Keratinocyte (primary cell): ENCODE results near the gene RSPRY1. TPM values are rescaled to one million over a fixed set of nuclear protein-coding genes. Genes with fewer than 3 reads are reported as not detected.

Experiments
- DNase-seq: peaks from one replicate; pipeline ENCODE4 v3.0.0-alpha.2; 2011; ENCODE audit warnings: low read depth, missing footprints, low spot score
- FAIRE-seq: peaks from 2 replicates; lab custom pipeline; 2011; peaks lifted over from hg19 to GRCh38; lab: Jason Lieb, UNC
- H2AFZ ChIP-seq: 2 replicates; pipeline ENCODE4 v1.6.0; 2012; ENCODE audit warnings: low read length, control low read depth, inconsistent platforms; ENCODE audit not compliant: control insufficient read depth
- H3K27ac ChIP-seq: 2 replicates; pipeline ENCODE4 v1.5.1; 2011; ENCODE audit warnings: low read length; ENCODE audit not compliant: control insufficient read depth, insufficient read depth
- H3K27me3 ChIP-seq: 3 replicates; pipeline ENCODE4 v1.6.0; 2011; ENCODE audit warnings: low read length; ENCODE audit not compliant: control insufficient read depth, insufficient read depth; ENCODE audit errors: extremely low read depth
- H3K36me3 ChIP-seq, 2 experiments: 2 replicates in 1 of 2; 3 replicates in 1 of 2; pipeline ENCODE4 v1.5.1; 2011; ENCODE audit warnings: low read length in 2 of 2, mild to moderate bottlenecking in 1 of 2; ENCODE audit not compliant: control insufficient read depth in 2 of 2, insufficient read depth in 2 of 2; ENCODE audit errors: extremely low read depth in 1 of 2
- H3K4me1 ChIP-seq: 3 replicates; pipeline ENCODE4 v1.5.1; 2011; ENCODE audit warnings: low read length; ENCODE audit not compliant: control insufficient read depth, insufficient read depth; ENCODE audit errors: extremely low read depth
- H3K4me2 ChIP-seq: 3 replicates; pipeline ENCODE4 v1.6.0; 2011; ENCODE audit warnings: low read depth, low read length; ENCODE audit not compliant: control insufficient read depth, insufficient read depth; ENCODE audit errors: extremely low read depth
- H3K4me3 ChIP-seq, 3 experiments: fragments of 200-600 bp in 1 of 3; sonication (generic) in 1 of 3; 2 replicates in 2 of 3; 3 replicates in 1 of 3; pipeline ENCODE4 v1.5.1; 2011 to 2016; ENCODE audit warnings: low read length in 3 of 3, mild to moderate bottlenecking in 3 of 3, control low read depth in 2 of 3, inconsistent platforms in 1 of 3, low read depth in 1 of 3, mixed read lengths in 1 of 3, mixed run types in 1 of 3, moderate library complexity in 1 of 3; ENCODE audit not compliant: control insufficient read depth in 2 of 3, insufficient read depth in 2 of 3; ENCODE audit errors: extremely low read depth in 1 of 3
- H3K79me2 ChIP-seq: 2 replicates; pipeline ENCODE4 v1.6.0; 2012; ENCODE audit warnings: low read length; ENCODE audit not compliant: control insufficient read depth, insufficient read depth
- H3K9ac ChIP-seq: 3 replicates; pipeline ENCODE4 v1.6.0; 2011; ENCODE audit warnings: low read length; ENCODE audit not compliant: control insufficient read depth, insufficient read depth; ENCODE audit errors: extremely low read depth
- H3K9me1 ChIP-seq: 3 replicates; pipeline ENCODE4 v1.6.0; 2011; ENCODE audit warnings: low read length; ENCODE audit not compliant: control insufficient read depth, insufficient read depth; ENCODE audit errors: extremely low read depth
- H3K9me3 ChIP-seq: 2 replicates; pipeline ENCODE4 v1.5.1; 2012; ENCODE audit warnings: low read depth, low read length; ENCODE audit not compliant: control insufficient read depth
- H4K20me1 ChIP-seq: 3 replicates; pipeline ENCODE4 v1.6.0; 2011; ENCODE audit warnings: low read length; ENCODE audit not compliant: control insufficient read depth, insufficient read depth; ENCODE audit errors: extremely low read depth
- CTCF ChIP-seq, 3 experiments: IDR thresholded peaks in 1 of 3; conservative IDR thresholded peaks in 1 of 3; optimal IDR thresholded peaks in 1 of 3; 2 replicates in 2 of 3; 3 replicates in 1 of 3; pipeline versions ENCODE3 to v1.5.1; 2011; ENCODE audit warnings: low read length in 3 of 3, mild to moderate bottlenecking in 3 of 3, moderate library complexity in 2 of 3, control low read depth in 1 of 3, inconsistent platforms in 1 of 3; ENCODE audit not compliant: insufficient read depth in 2 of 3; ENCODE audit errors: extremely low read depth in 1 of 3
- EZH2 ChIP-seq: IDR thresholded peaks from one replicate; pipeline ENCODE4 v1.6.1; 2012; ENCODE audit warnings: inconsistent platforms, mild to moderate bottlenecking, low read length, moderate library complexity
- dilution Hi-C: fragments of 300-500 bp; cut with MboI; formaldehyde crosslinking; loops from one replicate; pipeline ENCODE4 v1.7.0; 2020; ENCODE audit warnings: low sequenced_read_pairs; ENCODE audit not compliant: extremely low pct_ligation_motif_present
- polyA plus RNA-seq, 5 experiments: library from polyadenylated mRNA; depleted of rRNA in 3 of 5; stranded (reverse) in 3 of 5; stranded (forward) in 1 of 5; unstranded in 1 of 5; fragments of >200 nt; gene quantifications; 1 replicate in 1 of 5; 2 replicates in 3 of 5; 3 replicates in 1 of 5; pipeline versions ENCODE4 v1.2.1 to v1.2.3, GENCODE V29; 2011 to 2012; ENCODE audit warnings: missing spikeins in 2 of 5, low read depth in 1 of 5, low replicate concordance in 1 of 5

The RSPRY1 gene
- polyA plus RNA-seq, 1 donor (not counting 4 experiments of a cell fraction or from before 2014, with no cell fraction given), result 42.2 TPM

DNA sequence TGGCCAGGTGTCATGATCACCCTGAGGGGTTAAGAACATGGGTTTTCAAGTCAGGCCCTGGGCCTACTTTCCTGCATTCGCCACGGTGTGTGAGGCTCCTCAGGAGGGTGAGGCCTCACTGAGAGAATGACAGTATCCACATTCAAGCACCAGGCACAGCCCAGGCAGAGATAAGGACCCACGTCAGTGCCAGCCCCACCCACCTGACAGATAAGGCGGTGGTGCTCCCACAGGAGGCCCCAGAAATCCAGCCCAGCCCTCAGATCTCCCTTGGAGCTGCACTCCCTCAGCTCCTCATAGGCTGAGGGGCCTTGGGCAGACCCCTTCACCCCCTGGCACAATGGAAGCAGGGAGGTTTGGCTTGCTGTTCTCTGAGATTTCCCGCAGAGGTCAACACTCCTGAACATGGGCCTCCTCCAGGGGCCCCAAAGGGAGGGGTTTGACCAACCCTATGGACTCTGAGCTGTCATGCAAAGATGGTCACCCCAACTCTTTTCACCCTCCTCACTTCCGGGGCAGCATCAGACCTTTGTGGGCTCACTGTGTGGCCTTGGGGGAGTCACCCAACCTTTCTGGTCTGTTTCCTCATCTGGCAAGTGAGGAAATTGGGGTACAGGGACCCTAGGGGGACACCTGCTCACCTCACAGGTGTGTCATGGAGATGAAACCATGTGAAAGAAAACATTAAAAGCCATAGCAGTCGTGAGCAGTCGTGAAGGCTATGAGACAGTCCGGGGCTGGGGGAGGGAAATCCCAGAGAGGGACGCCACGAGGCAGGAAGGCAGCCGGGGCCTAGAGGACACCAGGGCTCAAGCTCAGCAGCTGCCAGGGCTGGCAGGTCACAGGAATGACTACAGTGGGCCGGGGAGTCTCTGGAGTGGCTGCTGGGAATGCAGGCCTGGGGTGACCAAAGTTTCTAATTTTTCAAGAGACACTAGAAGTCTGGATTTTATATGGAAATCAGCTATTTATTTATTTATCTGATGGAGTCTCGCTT is 83.0 kb downstream of the RSPRY1 start:
- no peak overlapping the region for H3K27ac ChIP-seq
- DNase-seq, result no peak
- H4K20me1 ChIP-seq, result no peaks in the 10 kb centered on the region
- H3K4me2 ChIP-seq, result no peak overlapping the region
- no peaks in the 10 kb centered on the region for H3K79me2 ChIP-seq
- H3K27me3 ChIP-seq, result no peaks in the 10 kb centered on the region
- dilution Hi-C loops, result no loop called here
- no peak overlapping the region for H2AFZ ChIP-seq
- FAIRE-seq, result no peak
- H3K9ac ChIP-seq, result no peak overlapping the region
- TF ChIP-seq EZH2, result no peak
- no peak for TF ChIP-seq CTCF (optimal IDR thresholded peaks at IDR 0.05 in 1 of 3, IDR thresholded peaks at IDR 0.05 in 1 of 3, conservative IDR thresholded peaks at IDR 0.05 in 1 of 3; ENCODE audit: extremely low read depth in 1 of 3, insufficient read depth in 2 of 3, low read length in 3 of 3)
- peaks cover 2% of the 10 kb centered on the region for H3K9me1 ChIP-seq
- H3K9me3 ChIP-seq, result no peaks in the 10 kb centered on the region
- no peaks in the 10 kb centered on the region for H3K36me3 ChIP-seq
- H3K4me3 ChIP-seq, result no peak overlapping the region
- peaks cover 37% of the 10 kb centered on the region for H3K4me1 ChIP-seq

DNA sequence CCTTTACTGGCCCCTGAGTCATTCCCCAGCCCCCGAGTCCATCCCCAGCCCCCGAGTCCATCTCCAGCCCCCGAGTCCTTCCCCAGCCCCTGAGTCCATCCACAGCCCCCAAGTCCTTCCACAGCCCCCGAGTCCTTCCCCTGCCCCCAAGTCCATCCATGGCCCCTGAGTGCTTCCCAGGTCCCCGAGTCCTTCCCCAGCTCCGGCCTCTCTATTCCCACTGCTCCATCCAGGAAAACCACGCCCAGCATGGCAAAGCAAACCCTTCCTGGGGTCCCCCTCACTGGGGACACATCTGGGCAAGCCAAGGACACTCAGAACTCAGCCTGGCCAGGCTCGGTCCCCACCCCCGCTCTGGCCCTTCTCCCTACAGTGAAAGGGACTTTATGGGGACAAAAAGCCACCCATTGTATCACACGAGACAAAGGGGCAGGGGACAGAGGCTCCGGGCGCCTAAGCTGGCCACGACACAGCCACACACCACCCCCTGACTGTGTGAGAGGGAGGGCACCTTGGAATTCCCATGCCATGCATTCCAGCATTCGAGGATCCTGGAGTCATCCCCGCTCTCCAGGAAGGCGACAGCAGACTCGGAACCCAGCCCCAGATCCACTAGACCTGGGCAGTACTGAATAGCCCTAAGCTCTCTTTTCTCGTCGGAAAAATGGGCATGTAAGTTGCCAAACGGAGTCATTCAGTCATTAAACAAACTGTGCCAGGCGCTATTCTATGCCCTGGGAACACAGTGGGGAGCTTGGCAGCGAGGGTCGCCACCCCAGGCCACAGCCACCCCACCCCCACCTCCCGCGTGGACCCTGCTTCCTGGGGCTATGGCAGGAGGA is 84.3 kb downstream of the RSPRY1 start:
- Histone ChIP-seq H3K9me3 (no peaks in the 10 kb centered on the region), H3K9me1 (no peaks in the 10 kb centered on the region), H2AFZ (no peak overlapping the region), H3K79me2 (no peaks in the 10 kb centered on the region), H3K4me1 (peaks cover 24% of the 10 kb centered on the region), H3K4me3 (no peak overlapping the region), H3K4me2 (no peak overlapping the region), H3K27ac (no peak overlapping the region), H3K9ac (no peak overlapping the region), H3K27me3 (no peaks in the 10 kb centered on the region), H3K36me3 (no peaks in the 10 kb centered on the region), H4K20me1 (no peaks in the 10 kb centered on the region)
- FAIRE-seq, result no peak
- dilution Hi-C loops, result no loop called here
- no peak for TF ChIP-seq CTCF (optimal IDR thresholded peaks at IDR 0.05 in 1 of 3, IDR thresholded peaks at IDR 0.05 in 1 of 3, conservative IDR thresholded peaks at IDR 0.05 in 1 of 3; ENCODE audit: extremely low read depth in 1 of 3, insufficient read depth in 2 of 3, low read length in 3 of 3)
- TF ChIP-seq EZH2, result no peak
- DNase-seq, result no peak
